Measurements from ENCODE around the gene ZPBP2.

ZPBP2 gene

DNA sequence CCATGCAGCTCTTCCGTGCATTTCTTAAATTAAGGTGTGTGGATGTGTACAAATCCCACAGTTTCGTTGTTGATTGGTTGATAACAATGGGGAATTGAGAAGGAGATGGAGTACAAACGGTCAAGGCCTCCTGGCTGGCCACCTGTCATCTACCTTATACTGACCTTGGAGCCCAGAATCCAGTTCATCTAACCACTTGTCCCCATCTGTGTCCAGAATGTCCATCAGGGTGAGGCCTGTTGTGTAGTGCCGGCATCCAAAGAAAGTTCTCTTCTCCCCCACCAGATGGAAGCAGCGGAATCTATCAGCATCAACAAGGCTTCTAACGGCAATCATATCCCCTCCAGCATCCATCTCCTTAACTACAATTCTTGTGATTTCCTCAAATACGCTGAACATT is 48.9 kb downstream of the ZPBP2 start:
- no peak for DNase-seq (ENCODE audit: low spot score)
- no peak overlapping the region for H2BK12ac ChIP-seq (ENCODE audit: low read length)
- no peak overlapping the region for H2BK5ac ChIP-seq (ENCODE audit: low read length)
- no peak overlapping the region for H4K91ac ChIP-seq (ENCODE audit: low read depth, low read length, poor library complexity)
- H3K4me2 ChIP-seq (ENCODE audit: insufficient read depth, low read length, poor library complexity, severe bottlenecking), result no peak overlapping the region
- H3K9ac ChIP-seq (ENCODE audit: low read depth, low read length, poor library complexity), result no peak overlapping the region
- peaks cover 2% of the 10 kb centered on the region for H3K79me1 ChIP-seq (ENCODE audit: low read depth, low read length)
- peak overlapping the region; percentile 74 for H4K8ac ChIP-seq (ENCODE audit: low read depth, low read length)
- H3K36me3 ChIP-seq (replicated peaks in 1 of 2; ENCODE audit: control insufficient read depth in 2 of 2, insufficient read depth in 2 of 2, low read length in 2 of 2), result peaks cover 18 to 32% of the 10 kb centered on the region in 2 donors
- no peak overlapping the region for H2AK5ac ChIP-seq (ENCODE audit: low read depth, low read length)
- H2BK15ac ChIP-seq (ENCODE audit: low read length), result no peak overlapping the region
- H2BK120ac ChIP-seq (ENCODE audit: low read depth, low read length), result no peak overlapping the region
- no peak overlapping the region for H3K4ac ChIP-seq (ENCODE audit: low read length)
- no peak overlapping the region for H3K4me3 ChIP-seq (ENCODE audit: low read length in 2 of 2)
- no peaks in the 10 kb centered on the region for H3K9me3 ChIP-seq (replicated peaks in 1 of 2; ENCODE audit: control insufficient read depth in 2 of 2, insufficient read depth in 1 of 2, low read depth in 1 of 2, low read length in 2 of 2)
- H3K14ac ChIP-seq (ENCODE audit: low read length), result no peak overlapping the region
- no peaks in the 10 kb centered on the region for H3K27me3 ChIP-seq (ENCODE audit: control insufficient read depth in 3 of 3, insufficient read depth in 3 of 3, low read depth in 1 of 3, low read length in 3 of 3)
- no peak overlapping the region for H3K27ac ChIP-seq (replicated peaks; ENCODE audit: low read length)
- no peak overlapping the region for H2AFZ ChIP-seq (ENCODE audit: low read length)
- no CpG with 5 or more reads among the region's 7 CpGs for WGBS, 2 donors (ENCODE audit: extremely low coverage in 2 of 2, insufficient read length in 2 of 2, insufficient replicate concordance in 1 of 2)
- H3K23ac ChIP-seq (ENCODE audit: low read depth, low read length, poor library complexity), result no peak overlapping the region
- H3K18ac ChIP-seq (ENCODE audit: low read length), result no peak overlapping the region
- no peaks in the 10 kb centered on the region for H3K4me1 ChIP-seq (ENCODE audit: control insufficient read depth in 2 of 2, insufficient read depth in 1 of 2, low read depth in 1 of 2, low read length in 2 of 2)

DNA sequence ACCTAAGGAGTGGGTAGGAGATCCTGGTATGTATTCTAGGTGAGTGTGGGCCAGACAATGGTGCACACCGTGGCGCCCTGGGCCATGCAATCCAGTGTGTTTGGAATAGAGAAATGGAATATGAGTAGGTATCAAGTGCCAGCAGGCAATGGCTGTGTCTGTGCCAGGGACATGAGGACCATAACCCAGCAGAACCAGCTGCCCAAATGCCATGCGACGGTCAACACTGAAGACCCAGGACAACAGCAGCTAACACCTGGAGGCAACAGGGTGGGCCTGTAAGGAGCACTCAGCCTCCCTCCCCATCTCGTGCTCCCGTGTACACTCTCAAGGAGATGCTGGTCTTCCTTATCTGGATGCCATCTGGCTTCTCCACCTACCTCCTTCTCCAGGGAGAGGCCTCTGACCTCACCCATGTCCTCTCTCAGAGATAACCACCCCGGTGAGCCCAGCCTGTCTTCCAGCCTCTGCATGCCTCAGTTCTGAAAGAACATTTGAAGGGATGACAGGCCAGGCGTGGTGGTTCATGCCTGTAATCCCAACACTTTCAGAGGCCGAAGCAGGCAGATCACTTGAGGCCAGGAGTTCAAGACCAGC is 51.2 kb downstream of the ZPBP2 start:
- no peak for DNase-seq (ENCODE audit: low spot score)
- Histone ChIP-seq H3K14ac (ENCODE audit: low read length) (no peak overlapping the region), H3K4ac (ENCODE audit: low read length) (no peak overlapping the region), H3K36me3 (replicated peaks in 1 of 2; ENCODE audit: control insufficient read depth in 2 of 2, insufficient read depth in 2 of 2, low read length in 2 of 2) (peaks cover 33 to 55% of the 10 kb centered on the region in 2 donors), H3K9me3 (replicated peaks in 1 of 2; ENCODE audit: control insufficient read depth in 2 of 2, insufficient read depth in 1 of 2, low read depth in 1 of 2, low read length in 2 of 2) (no peaks in the 10 kb centered on the region), H3K27ac (replicated peaks; ENCODE audit: low read length) (no peak overlapping the region), H3K23ac (ENCODE audit: low read depth, low read length, poor library complexity) (no peak overlapping the region), H4K91ac (ENCODE audit: low read depth, low read length, poor library complexity) (no peak overlapping the region), H3K9ac (ENCODE audit: low read depth, low read length, poor library complexity) (no peak overlapping the region), H3K4me2 (ENCODE audit: insufficient read depth, low read length, poor library complexity, severe bottlenecking) (no peak overlapping the region), H2BK12ac (ENCODE audit: low read length) (no peak overlapping the region), H2AFZ (ENCODE audit: low read length) (no peak overlapping the region), H2BK120ac (ENCODE audit: low read depth, low read length) (no peak overlapping the region), H3K18ac (ENCODE audit: low read length) (no peak overlapping the region), H3K4me1 (ENCODE audit: control insufficient read depth in 2 of 2, insufficient read depth in 1 of 2, low read depth in 1 of 2, low read length in 2 of 2) (no peaks in the 10 kb centered on the region), H3K27me3 (ENCODE audit: control insufficient read depth in 3 of 3, insufficient read depth in 3 of 3, low read depth in 1 of 3, low read length in 3 of 3) (no peaks in the 10 kb centered on the region), H2AK5ac (ENCODE audit: low read depth, low read length) (no peak overlapping the region), H4K8ac (ENCODE audit: low read depth, low read length) (no peak overlapping the region), H3K79me1 (ENCODE audit: low read depth, low read length) (peaks cover 2% of the 10 kb centered on the region), H2BK5ac (ENCODE audit: low read length) (no peak overlapping the region), H2BK15ac (ENCODE audit: low read length) (no peak overlapping the region), H3K4me3 (ENCODE audit: low read length in 2 of 2) (no peak overlapping the region)
- WGBS, 2 donors (ENCODE audit: extremely low coverage in 2 of 2, insufficient read length in 2 of 2, insufficient replicate concordance in 1 of 2), result no CpG with 5 or more reads among the region's 9 CpGs

DNA sequence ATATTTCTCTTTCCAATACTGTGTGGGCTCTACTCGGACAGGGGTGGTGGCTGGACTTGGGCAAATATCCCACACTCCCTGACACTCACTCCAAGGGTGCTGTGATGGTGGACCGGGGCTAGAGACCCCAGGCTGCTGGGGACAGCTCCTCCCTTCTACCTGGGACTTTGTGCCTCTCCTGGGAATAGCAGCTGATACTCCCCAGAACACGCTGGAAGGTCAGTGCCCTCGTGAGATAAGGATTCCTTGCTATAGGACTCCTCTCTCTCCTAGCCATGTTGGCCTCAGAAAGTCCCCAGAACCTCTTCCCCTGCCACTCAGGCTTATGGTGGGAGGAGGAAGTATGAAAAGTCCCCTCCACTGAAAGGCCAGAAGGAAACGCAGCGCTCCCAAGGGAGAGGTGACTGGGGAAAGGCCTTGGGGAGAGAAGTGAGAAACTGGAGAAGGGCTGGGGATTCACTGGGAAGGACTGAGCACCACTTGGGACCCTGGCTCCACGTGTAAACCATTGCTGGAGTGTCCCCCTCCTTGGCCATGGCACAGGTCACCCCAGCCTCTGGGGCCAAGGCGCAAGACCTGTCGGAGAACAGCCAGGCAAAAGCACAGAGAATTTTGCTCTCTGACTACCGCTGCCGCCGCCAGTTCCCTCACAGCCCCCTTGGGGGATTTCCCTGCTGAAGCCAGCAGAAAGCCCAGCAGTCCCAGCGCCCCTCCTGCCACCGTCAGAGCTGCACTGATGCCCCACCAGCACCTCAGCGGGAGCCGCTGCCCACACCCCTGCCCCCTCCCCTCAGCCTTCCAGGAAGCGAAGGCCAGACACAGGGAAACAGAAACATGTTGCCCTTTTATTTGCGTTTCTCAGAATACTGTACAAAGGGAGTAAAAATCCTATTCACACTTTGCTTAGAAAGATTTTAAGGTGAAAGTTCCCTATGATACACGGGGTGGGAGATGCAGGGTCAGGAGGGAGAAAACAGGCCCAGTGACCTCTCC is 52.5 kb downstream of the ZPBP2 start:
- H2AK5ac ChIP-seq (ENCODE audit: low read depth, low read length), result no peak overlapping the region
- H4K91ac ChIP-seq (ENCODE audit: low read depth, low read length, poor library complexity), result no peak overlapping the region
- H3K4me1 ChIP-seq (ENCODE audit: control insufficient read depth in 2 of 2, insufficient read depth in 1 of 2, low read depth in 1 of 2, low read length in 2 of 2), result peaks cover 0 to 6% of the 10 kb centered on the region in 2 donors
- H3K36me3 ChIP-seq (replicated peaks in 1 of 2; ENCODE audit: control insufficient read depth in 2 of 2, insufficient read depth in 2 of 2, low read length in 2 of 2), result peaks cover 33 to 60% of the 10 kb centered on the region in 2 donors
- H2BK120ac ChIP-seq (ENCODE audit: low read depth, low read length), result no peak overlapping the region
- H3K23ac ChIP-seq (ENCODE audit: low read depth, low read length, poor library complexity), result no peak overlapping the region
- H4K8ac ChIP-seq (ENCODE audit: low read depth, low read length), result no peak overlapping the region
- DNase-seq (ENCODE audit: low spot score), result no peak
- no peak overlapping the region for H3K18ac ChIP-seq (ENCODE audit: low read length)
- H3K14ac ChIP-seq (ENCODE audit: low read length), result no peak overlapping the region
- no peak overlapping the region for H3K4me2 ChIP-seq (ENCODE audit: insufficient read depth, low read length, poor library complexity, severe bottlenecking)
- H2AFZ ChIP-seq (ENCODE audit: low read length), result no peak overlapping the region
- no peak overlapping the region for H3K27ac ChIP-seq (replicated peaks; ENCODE audit: low read length)
- H2BK5ac ChIP-seq (ENCODE audit: low read length), result no peak overlapping the region
- no peak overlapping the region for H3K9ac ChIP-seq (ENCODE audit: low read depth, low read length, poor library complexity)
- no peak overlapping the region for H2BK12ac ChIP-seq (ENCODE audit: low read length)
- peaks cover 0 to 2% of the 10 kb centered on the region in 2 donors for H3K9me3 ChIP-seq (replicated peaks in 1 of 2; ENCODE audit: control insufficient read depth in 2 of 2, insufficient read depth in 1 of 2, low read depth in 1 of 2, low read length in 2 of 2)
- no peak overlapping the region for H3K4me3 ChIP-seq (ENCODE audit: low read length in 2 of 2)
- WGBS, 2 donors (ENCODE audit: extremely low coverage in 2 of 2, insufficient read length in 2 of 2, insufficient replicate concordance in 1 of 2), result no CpG with 5 or more reads among the region's 19 CpGs
- no peak overlapping the region for H2BK15ac ChIP-seq (ENCODE audit: low read length)
- H3K79me1 ChIP-seq (ENCODE audit: low read depth, low read length), result peaks cover 8% of the 10 kb centered on the region
- H3K4ac ChIP-seq (ENCODE audit: low read length), result no peak overlapping the region
- no peaks in the 10 kb centered on the region for H3K27me3 ChIP-seq (ENCODE audit: control insufficient read depth in 3 of 3, insufficient read depth in 3 of 3, low read depth in 1 of 3, low read length in 3 of 3)

DNA sequence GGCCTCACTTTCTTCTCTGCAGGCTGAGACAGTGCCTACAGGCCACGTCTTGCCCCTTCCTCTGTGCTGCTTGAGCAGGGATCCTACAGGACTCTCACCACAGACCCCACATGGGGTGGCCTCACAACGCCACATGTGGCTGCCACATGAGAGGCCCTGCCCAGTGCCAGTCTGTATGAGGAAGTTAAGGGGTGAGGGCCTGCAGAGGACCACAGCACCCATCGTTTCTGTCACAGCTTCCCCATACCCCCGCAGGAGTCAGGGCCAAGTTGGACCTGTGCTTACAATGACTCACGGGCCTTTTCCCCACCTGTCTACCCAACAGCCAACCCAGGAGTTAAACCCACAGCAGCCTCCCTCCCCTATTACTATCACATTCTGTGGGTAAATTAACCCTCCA is 53.3 kb downstream of the ZPBP2 start:
- Histone ChIP-seq H3K27ac (replicated peaks; ENCODE audit: low read length) (no peak overlapping the region), H3K9ac (ENCODE audit: low read depth, low read length, poor library complexity) (no peak overlapping the region), H3K23ac (ENCODE audit: low read depth, low read length, poor library complexity) (no peak overlapping the region), H3K18ac (ENCODE audit: low read length) (no peak overlapping the region), H3K4me2 (ENCODE audit: insufficient read depth, low read length, poor library complexity, severe bottlenecking) (no peak overlapping the region), H2BK120ac (ENCODE audit: low read depth, low read length) (no peak overlapping the region), H3K27me3 (ENCODE audit: control insufficient read depth in 3 of 3, insufficient read depth in 3 of 3, low read depth in 1 of 3, low read length in 3 of 3) (no peaks in the 10 kb centered on the region), H3K36me3 (replicated peaks in 1 of 2; ENCODE audit: control insufficient read depth in 2 of 2, insufficient read depth in 2 of 2, low read length in 2 of 2) (peaks cover 33 to 60% of the 10 kb centered on the region in 2 donors), H3K4me3 (ENCODE audit: low read length in 2 of 2) (peak overlapping the region in 1 of 2 donors; percentile 25), H3K9me3 (replicated peaks in 1 of 2; ENCODE audit: control insufficient read depth in 2 of 2, insufficient read depth in 1 of 2, low read depth in 1 of 2, low read length in 2 of 2) (peaks cover 0 to 2% of the 10 kb centered on the region in 2 donors), H4K91ac (ENCODE audit: low read depth, low read length, poor library complexity) (no peak overlapping the region), H2BK5ac (ENCODE audit: low read length) (no peak overlapping the region), H2BK12ac (ENCODE audit: low read length) (no peak overlapping the region), H3K4ac (ENCODE audit: low read length) (no peak overlapping the region), H3K79me1 (ENCODE audit: low read depth, low read length) (peaks cover 11% of the 10 kb centered on the region), H2BK15ac (ENCODE audit: low read length) (no peak overlapping the region), H4K8ac (ENCODE audit: low read depth, low read length) (no peak overlapping the region), H3K14ac (ENCODE audit: low read length) (no peak overlapping the region), H2AFZ (ENCODE audit: low read length) (no peak overlapping the region), H2AK5ac (ENCODE audit: low read depth, low read length) (no peak overlapping the region), H3K4me1 (ENCODE audit: control insufficient read depth in 2 of 2, insufficient read depth in 1 of 2, low read depth in 1 of 2, low read length in 2 of 2) (peaks cover 3 to 6% of the 10 kb centered on the region in 2 donors)
- no CpG with 5 or more reads among the region's 5 CpGs for WGBS, 2 donors (ENCODE audit: extremely low coverage in 2 of 2, insufficient read length in 2 of 2, insufficient replicate concordance in 1 of 2)
- DNase-seq (ENCODE audit: low spot score), result no peak

Data from neuronal stem cell (in vitro differentiated cells).